ENCODE results near the gene STUM.

The STUM gene

GRCh38 chr1:226533220-226533619, 15.3 kb upstream of the STUM start:
- DNase-seq (ENCODE audit: low read depth in 2 of 2, low spot score in 1 of 2) = no peak

GRCh38 chr1:226534098-226534497, 14.5 kb upstream of the STUM start:
- DNase-seq (ENCODE audit: low read depth in 2 of 2, low spot score in 1 of 2) = no peak

- no peak for DNase-seq (ENCODE audit: low read depth in 2 of 2, low spot score in 1 of 2)
Observed at GRCh38 chr1:226534645-226535044, 13.9 kb upstream of the STUM start.

GRCh38 chr1:226535666-226536065, 12.9 kb upstream of the STUM start:
- DNase-seq (ENCODE audit: low read depth in 2 of 2, low spot score in 1 of 2) = no peak

GRCh38 chr1:226541231-226541630, 7.3 kb upstream of the STUM start:
- no peak for DNase-seq (ENCODE audit: low read depth in 2 of 2, low spot score in 1 of 2)

- no peak for DNase-seq (ENCODE audit: low read depth in 2 of 2, low spot score in 1 of 2)
Observed at GRCh38 chr1:226541631-226542622, 6.6 kb upstream of the STUM start.

GRCh38 chr1:226542623-226543103, 5.9 kb upstream of the STUM start:
- no peak for DNase-seq (ENCODE audit: low read depth in 2 of 2, low spot score in 1 of 2)

GRCh38 chr1:226545836-226546596, 2.5 kb upstream of the STUM start:
- no peak for DNase-seq (ENCODE audit: low read depth in 2 of 2, low spot score in 1 of 2)

- DNase-seq (ENCODE audit: low read depth in 2 of 2, low spot score in 1 of 2) = no peak
Observed at GRCh38 chr1:226546926-226547325, 1.6 kb upstream of the STUM start.

- DNase-seq (ENCODE audit: low read depth in 2 of 2, low spot score in 1 of 2) = peak in 1 of 2 donors; percentile 35
Observed at GRCh38 chr1:226547754-226548191, 791 bp upstream of the STUM start.

- DNase-seq (ENCODE audit: low read depth in 2 of 2, low spot score in 1 of 2) = no peak
Observed at GRCh38 chr1:226549094-226549936, 751 bp downstream of the STUM start.

- no peak for DNase-seq (ENCODE audit: low read depth in 2 of 2, low spot score in 1 of 2)
Observed at GRCh38 chr1:226549937-226550671, 1.5 kb downstream of the STUM start.

GRCh38 chr1:226550672-226551041, 2.1 kb downstream of the STUM start:
- no peak for DNase-seq (ENCODE audit: low read depth in 2 of 2, low spot score in 1 of 2)

- DNase-seq (ENCODE audit: low read depth in 2 of 2, low spot score in 1 of 2) = no peak
Observed at GRCh38 chr1:226551299-226551698, 2.7 kb downstream of the STUM start.

- no peak for DNase-seq (ENCODE audit: low read depth in 2 of 2, low spot score in 1 of 2)
Observed at GRCh38 chr1:226552061-226552460, 3.5 kb downstream of the STUM start.

GRCh38 chr1:226553266-226553923, 4.8 kb downstream of the STUM start:
- DNase-seq (ENCODE audit: low read depth in 2 of 2, low spot score in 1 of 2) = no peak

GRCh38 chr1:226553924-226554282, 5.3 kb downstream of the STUM start:
- no peak for DNase-seq (ENCODE audit: low read depth in 2 of 2, low spot score in 1 of 2)

- no peak for DNase-seq (ENCODE audit: low read depth in 2 of 2, low spot score in 1 of 2)
Observed at GRCh38 chr1:226555092-226555491, 6.5 kb downstream of the STUM start.

GRCh38 chr1:226557424-226557823, 8.9 kb downstream of the STUM start:
- DNase-seq (ENCODE audit: low read depth in 2 of 2, low spot score in 1 of 2) = no peak
